Hepatocyte (in vitro differentiated cells): ENCODE data around the gene RBCK1. TPM values are rescaled to one million over a fixed set of nuclear protein-coding genes. Genes with fewer than 3 reads are reported as not detected.

Experiments
- DNase-seq: peaks from one replicate; pipeline ENCODE4 v3.0.0-alpha.2; 2016; ENCODE audit warnings: low spot score
- H2AFZ ChIP-seq: fragments of 200-600 bp; sonication (generic); 2 replicates; pipeline ENCODE4 v1.6.0; 2016; ENCODE audit warnings: antibody characterized with exemption, mild to moderate bottlenecking
- H3K27ac ChIP-seq: fragments of 200-600 bp; sonication (generic); 2 replicates; pipeline ENCODE4 v1.5.1; 2016; ENCODE audit warnings: mild to moderate bottlenecking
- H3K27me3 ChIP-seq: fragments of 200-600 bp; sonication (generic); 2 replicates; pipeline ENCODE4 v1.6.1; 2016
- H3K36me3 ChIP-seq: fragments of 200-600 bp; sonication (generic); replicated peaks from 2 replicates; pipeline ENCODE4 v1.5.1; 2016; ENCODE audit warnings: low read depth; ENCODE audit not compliant: insufficient read depth
- H3K4me1 ChIP-seq: fragments of 200-600 bp; sonication (generic); 2 replicates; pipeline ENCODE4 v1.5.1; 2016; ENCODE audit warnings: mild to moderate bottlenecking, moderate library complexity; ENCODE audit not compliant: insufficient read depth
- H3K4me2 ChIP-seq: fragments of 200-600 bp; sonication (generic); 2 replicates; pipeline ENCODE4 v1.6.0; 2016
- H3K4me3 ChIP-seq: fragments of 200-600 bp; sonication (generic); 2 replicates; pipeline ENCODE4 v1.5.1; 2016; ENCODE audit warnings: mild to moderate bottlenecking
- H3K79me2 ChIP-seq: fragments of 200-600 bp; sonication (generic); 2 replicates; pipeline ENCODE4 v1.6.0; 2017; ENCODE audit warnings: mild to moderate bottlenecking
- H3K9me2 ChIP-seq: fragments of 200-600 bp; sonication (generic); replicated peaks from 2 replicates; pipeline ENCODE4 v1.6.0; 2017; ENCODE audit warnings: mild to moderate bottlenecking; ENCODE audit not compliant: insufficient read depth
- H3K9me3 ChIP-seq: fragments of 200-600 bp; sonication (generic); 2 replicates; pipeline ENCODE4 v1.5.1; 2016; ENCODE audit warnings: low read depth, mild to moderate bottlenecking
- H4K20me1 ChIP-seq: fragments of 200-600 bp; sonication (generic); 2 replicates; pipeline ENCODE4 v1.6.0; 2016; ENCODE audit warnings: mild to moderate bottlenecking; ENCODE audit not compliant: insufficient read depth, poor library complexity, severe bottlenecking
- CTCF ChIP-seq: fragments of 200-600 bp; sonication (generic); IDR thresholded peaks from 2 replicates; pipeline ENCODE4 v1.5.1; 2016; ENCODE audit warnings: antibody characterized with exemption, mild to moderate bottlenecking; ENCODE audit not compliant: poor library complexity
- EZH2 ChIP-seq: fragments of 200-600 bp; sonication (generic); IDR thresholded peaks from 2 replicates; pipeline ENCODE4 v1.6.1; 2016; ENCODE audit warnings: antibody characterized with exemption, mild to moderate bottlenecking, borderline replicate concordance
- EZH2phosphoT487 ChIP-seq: fragments of 200-600 bp; sonication (generic); IDR thresholded peaks from one replicate; pipeline ENCODE4 v1.6.1; 2018; ENCODE audit warnings: antibody characterized with exemption, mild to moderate bottlenecking, low read depth, moderate library complexity; ENCODE audit not compliant: unreplicated experiment, severe bottlenecking
- WGBS: methylation state at CpG from one replicate; pipeline ENCODE4 v1.1.6; 2016; ENCODE audit warnings: low lambda C conversion rate; ENCODE audit errors: missing lambda C conversion rate; 5-methylcytosine and 5-hydroxymethylcytosine counted together
- polyA plus RNA-seq: library from polyadenylated mRNA; unstranded; fragments of >200 nt; fragmentation: Nextera tagmentation; extraction: Ambion mirVana; gene quantifications from 2 replicates; pipeline ENCODE4 v1.2.1, GENCODE V29; 2016
- total RNA-seq: library from RNA; depleted of rRNA; stranded (reverse); fragments of >200 nt; gene quantifications from 2 replicates; pipeline ENCODE4 v1.2.3, GENCODE V29; 2014

RBCK1 gene
- total and polyA plus RNA-seq, 2 experiments from 2014 or later, result 76.4 to 80.8 TPM

- WGBS, result 98% methylated on average over 4 of the region's 4 CpGs
- Histone ChIP-seq H3K79me2 (no peaks in the 10 kb centered on the region), H3K27me3 (no peaks in the 10 kb centered on the region), H3K4me1 (peaks cover 49% of the 10 kb centered on the region), H3K9me2 (no peaks in the 10 kb centered on the region), H3K27ac (no peak overlapping the region), H3K36me3 (no peaks in the 10 kb centered on the region), H3K4me2 (no peak overlapping the region), H2AFZ (no peak overlapping the region), H3K9me3 (no peaks in the 10 kb centered on the region), H3K4me3 (no peak overlapping the region), H4K20me1 (no peaks in the 10 kb centered on the region)
- TF ChIP-seq EZH2, result no peak
- no peak for TF ChIP-seq EZH2phosphoT487
- TF ChIP-seq CTCF, result no peak
- DNase-seq, result no peak
Observed at GRCh38 chr20:368915-369314, 39.2 kb upstream of the RBCK1 start.

- peak overlapping the region; percentile 89 for H3K27ac ChIP-seq
- H3K79me2 ChIP-seq, result no peaks in the 10 kb centered on the region
- no peak overlapping the region for H2AFZ ChIP-seq
- H3K9me3 ChIP-seq, result no peaks in the 10 kb centered on the region
- no peak overlapping the region for H3K4me3 ChIP-seq
- WGBS, result 56% methylated on average over 7 of the region's 7 CpGs
- DNase-seq, result peak; percentile 61
- H3K9me2 ChIP-seq, result no peaks in the 10 kb centered on the region
- peaks cover 43% of the 10 kb centered on the region for H3K4me1 ChIP-seq
- H3K36me3 ChIP-seq, result no peaks in the 10 kb centered on the region
- no peaks in the 10 kb centered on the region for H3K27me3 ChIP-seq
- H4K20me1 ChIP-seq, result no peaks in the 10 kb centered on the region
- no peak overlapping the region for H3K4me2 ChIP-seq
- no peak for TF ChIP-seq CTCF
- no peak for TF ChIP-seq EZH2
- no peak for TF ChIP-seq EZH2phosphoT487
Observed at GRCh38 chr20:370151-370600, 37.9 kb upstream of the RBCK1 start.

- TF ChIP-seq EZH2 (no peak), EZH2phosphoT487 (no peak), CTCF (no peak)
- Histone ChIP-seq H2AFZ (no peak overlapping the region), H3K4me3 (no peak overlapping the region), H3K4me1 (peaks cover 34% of the 10 kb centered on the region), H3K9me2 (no peaks in the 10 kb centered on the region), H3K36me3 (no peaks in the 10 kb centered on the region), H3K4me2 (peak overlapping the region; percentile 5), H3K27me3 (no peaks in the 10 kb centered on the region), H3K79me2 (no peaks in the 10 kb centered on the region), H4K20me1 (no peaks in the 10 kb centered on the region), H3K27ac (peak overlapping the region; percentile 89), H3K9me3 (no peaks in the 10 kb centered on the region)
- no peak for DNase-seq
- WGBS, result 82% methylated on average over 7 of the region's 7 CpGs
Observed at GRCh38 chr20:370977-371754, 36.9 kb upstream of the RBCK1 start.
